HL-60 (cell line): Measurements from ENCODE around the gene UVSSA.

ENCODE experiments used
- POLR2AphosphoS5 ChIP-seq: IDR thresholded peaks from 2 replicates; pipeline ENCODE4 v1.6.1; 2012; ENCODE audit warnings: low read depth
- TF ChIP-seq, protein P1 (sequence below): IDR thresholded peaks from one replicate; pipeline ENCODE4 v1.5.1; 2011; ENCODE audit warnings: low read length, control low read depth, inconsistent platforms; ENCODE audit not compliant: insufficient read depth
- TF ChIP-seq, protein P2 (sequence below): IDR thresholded peaks from 2 replicates; pipeline ENCODE4 v1.6.1; 2012; ENCODE audit warnings: low read depth; ENCODE audit not compliant: insufficient replicate concordance

DNA sequence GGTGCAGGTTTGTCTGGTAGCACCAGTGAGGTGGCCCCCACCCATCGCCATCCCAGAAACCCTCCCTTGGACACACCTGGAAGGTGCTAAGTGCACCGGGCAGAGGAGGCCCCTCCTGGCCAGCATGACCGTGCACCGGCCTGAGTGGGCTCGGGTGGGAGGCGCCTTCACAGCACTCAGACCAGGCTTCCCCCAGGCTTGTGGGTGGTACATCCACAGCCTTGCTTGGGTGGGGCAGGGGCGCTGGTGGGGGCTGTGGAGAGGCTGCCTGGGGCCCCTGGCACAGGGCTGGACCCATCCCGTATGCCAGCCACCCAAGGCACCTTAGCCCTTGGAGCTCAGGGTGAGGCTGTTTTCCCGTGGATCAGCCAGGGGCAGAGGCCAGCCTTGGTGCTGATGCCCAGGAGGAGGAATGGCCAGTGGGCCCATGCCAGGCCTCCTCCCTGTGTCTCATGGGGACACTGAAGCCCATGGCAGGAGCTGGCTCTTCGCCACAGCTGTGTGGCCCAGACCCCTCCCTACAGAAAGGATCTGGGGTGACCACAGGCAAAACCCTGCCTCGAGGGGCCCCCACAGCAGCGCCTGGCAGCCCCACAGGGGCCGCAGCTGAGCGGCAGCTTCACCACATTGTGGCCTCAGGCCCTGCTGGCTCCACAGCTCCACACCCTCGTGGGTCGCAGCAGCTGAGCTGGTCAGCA, 37.8 kb downstream of the UVSSA start:
- no peak for TF ChIP-seq POLR2AphosphoS5
- TF ChIP-seq, protein P1, sequence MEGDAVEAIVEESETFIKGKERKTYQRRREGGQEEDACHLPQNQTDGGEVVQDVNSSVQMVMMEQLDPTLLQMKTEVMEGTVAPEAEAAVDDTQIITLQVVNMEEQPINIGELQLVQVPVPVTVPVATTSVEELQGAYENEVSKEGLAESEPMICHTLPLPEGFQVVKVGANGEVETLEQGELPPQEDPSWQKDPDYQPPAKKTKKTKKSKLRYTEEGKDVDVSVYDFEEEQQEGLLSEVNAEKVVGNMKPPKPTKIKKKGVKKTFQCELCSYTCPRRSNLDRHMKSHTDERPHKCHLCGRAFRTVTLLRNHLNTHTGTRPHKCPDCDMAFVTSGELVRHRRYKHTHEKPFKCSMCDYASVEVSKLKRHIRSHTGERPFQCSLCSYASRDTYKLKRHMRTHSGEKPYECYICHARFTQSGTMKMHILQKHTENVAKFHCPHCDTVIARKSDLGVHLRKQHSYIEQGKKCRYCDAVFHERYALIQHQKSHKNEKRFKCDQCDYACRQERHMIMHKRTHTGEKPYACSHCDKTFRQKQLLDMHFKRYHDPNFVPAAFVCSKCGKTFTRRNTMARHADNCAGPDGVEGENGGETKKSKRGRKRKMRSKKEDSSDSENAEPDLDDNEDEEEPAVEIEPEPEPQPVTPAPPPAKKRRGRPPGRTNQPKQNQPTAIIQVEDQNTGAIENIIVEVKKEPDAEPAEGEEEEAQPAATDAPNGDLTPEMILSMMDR, result no peak
- TF ChIP-seq, protein P2, sequence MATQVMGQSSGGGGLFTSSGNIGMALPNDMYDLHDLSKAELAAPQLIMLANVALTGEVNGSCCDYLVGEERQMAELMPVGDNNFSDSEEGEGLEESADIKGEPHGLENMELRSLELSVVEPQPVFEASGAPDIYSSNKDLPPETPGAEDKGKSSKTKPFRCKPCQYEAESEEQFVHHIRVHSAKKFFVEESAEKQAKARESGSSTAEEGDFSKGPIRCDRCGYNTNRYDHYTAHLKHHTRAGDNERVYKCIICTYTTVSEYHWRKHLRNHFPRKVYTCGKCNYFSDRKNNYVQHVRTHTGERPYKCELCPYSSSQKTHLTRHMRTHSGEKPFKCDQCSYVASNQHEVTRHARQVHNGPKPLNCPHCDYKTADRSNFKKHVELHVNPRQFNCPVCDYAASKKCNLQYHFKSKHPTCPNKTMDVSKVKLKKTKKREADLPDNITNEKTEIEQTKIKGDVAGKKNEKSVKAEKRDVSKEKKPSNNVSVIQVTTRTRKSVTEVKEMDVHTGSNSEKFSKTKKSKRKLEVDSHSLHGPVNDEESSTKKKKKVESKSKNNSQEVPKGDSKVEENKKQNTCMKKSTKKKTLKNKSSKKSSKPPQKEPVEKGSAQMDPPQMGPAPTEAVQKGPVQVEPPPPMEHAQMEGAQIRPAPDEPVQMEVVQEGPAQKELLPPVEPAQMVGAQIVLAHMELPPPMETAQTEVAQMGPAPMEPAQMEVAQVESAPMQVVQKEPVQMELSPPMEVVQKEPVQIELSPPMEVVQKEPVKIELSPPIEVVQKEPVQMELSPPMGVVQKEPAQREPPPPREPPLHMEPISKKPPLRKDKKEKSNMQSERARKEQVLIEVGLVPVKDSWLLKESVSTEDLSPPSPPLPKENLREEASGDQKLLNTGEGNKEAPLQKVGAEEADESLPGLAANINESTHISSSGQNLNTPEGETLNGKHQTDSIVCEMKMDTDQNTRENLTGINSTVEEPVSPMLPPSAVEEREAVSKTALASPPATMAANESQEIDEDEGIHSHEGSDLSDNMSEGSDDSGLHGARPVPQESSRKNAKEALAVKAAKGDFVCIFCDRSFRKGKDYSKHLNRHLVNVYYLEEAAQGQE, result no peak
